HL-60 (cell line): Measurements from ENCODE around the gene WNT7A.

Experiments
- DNase-seq, 2 experiments: peaks; one replicate each; pipeline ENCODE4 v3.0.0-alpha.2; 2010 to 2020; ENCODE audit warnings: low read depth in 1 of 2, low spot score in 1 of 2
- H3K27ac ChIP-seq: fragments of 250-450 bp; sonication (Bioruptor Pico); replicated peaks from 2 replicates; pipeline ENCODE4 v1.5.1; 2020; ENCODE audit warnings: mild to moderate bottlenecking, moderate library complexity
- H3K27me3 ChIP-seq: fragments of 250-450 bp; sonication (Bioruptor Pico); 2 replicates; pipeline ENCODE4 v1.5.1; 2021; ENCODE audit warnings: mild to moderate bottlenecking, moderate library complexity; ENCODE audit not compliant: insufficient read depth, poor library complexity, severe bottlenecking
- H3K4me3 ChIP-seq: replicated peaks from 2 replicates; pipeline ENCODE4 v1.5.1; 2011; ENCODE audit warnings: mild to moderate bottlenecking, control low read depth, low read length; ENCODE audit not compliant: insufficient read depth
- CTCF ChIP-seq: IDR thresholded peaks from one replicate; pipeline ENCODE4 v1.5.1; 2011; ENCODE audit warnings: low read length, control low read depth, inconsistent platforms; ENCODE audit not compliant: insufficient read depth
- GABPA ChIP-seq: IDR thresholded peaks from 2 replicates; pipeline ENCODE4 v1.6.1; 2012; ENCODE audit warnings: low read depth
- POLR2AphosphoS5 ChIP-seq: IDR thresholded peaks from 2 replicates; pipeline ENCODE4 v1.6.1; 2012; ENCODE audit warnings: low read depth
- SPI1 ChIP-seq: IDR thresholded peaks from 2 replicates; pipeline ENCODE4 v1.6.1; 2012; ENCODE audit warnings: low read depth, mild to moderate bottlenecking, borderline replicate concordance
- TF ChIP-seq, protein P1 (sequence below): IDR thresholded peaks from 2 replicates; pipeline ENCODE4 v1.6.1; 2012; ENCODE audit warnings: low read depth; ENCODE audit not compliant: insufficient replicate concordance

The WNT7A gene

GRCh38 chr3:13785351-13785750 is 94.5 kb downstream of the WNT7A start:
- no peak for DNase-seq
- Histone ChIP-seq H3K27ac (no peak overlapping the region), H3K4me3 (no peak overlapping the region), H3K27me3 (peaks cover 9% of the 10 kb centered on the region)
- no peak for TF ChIP-seq SPI1
- TF ChIP-seq, protein P1, sequence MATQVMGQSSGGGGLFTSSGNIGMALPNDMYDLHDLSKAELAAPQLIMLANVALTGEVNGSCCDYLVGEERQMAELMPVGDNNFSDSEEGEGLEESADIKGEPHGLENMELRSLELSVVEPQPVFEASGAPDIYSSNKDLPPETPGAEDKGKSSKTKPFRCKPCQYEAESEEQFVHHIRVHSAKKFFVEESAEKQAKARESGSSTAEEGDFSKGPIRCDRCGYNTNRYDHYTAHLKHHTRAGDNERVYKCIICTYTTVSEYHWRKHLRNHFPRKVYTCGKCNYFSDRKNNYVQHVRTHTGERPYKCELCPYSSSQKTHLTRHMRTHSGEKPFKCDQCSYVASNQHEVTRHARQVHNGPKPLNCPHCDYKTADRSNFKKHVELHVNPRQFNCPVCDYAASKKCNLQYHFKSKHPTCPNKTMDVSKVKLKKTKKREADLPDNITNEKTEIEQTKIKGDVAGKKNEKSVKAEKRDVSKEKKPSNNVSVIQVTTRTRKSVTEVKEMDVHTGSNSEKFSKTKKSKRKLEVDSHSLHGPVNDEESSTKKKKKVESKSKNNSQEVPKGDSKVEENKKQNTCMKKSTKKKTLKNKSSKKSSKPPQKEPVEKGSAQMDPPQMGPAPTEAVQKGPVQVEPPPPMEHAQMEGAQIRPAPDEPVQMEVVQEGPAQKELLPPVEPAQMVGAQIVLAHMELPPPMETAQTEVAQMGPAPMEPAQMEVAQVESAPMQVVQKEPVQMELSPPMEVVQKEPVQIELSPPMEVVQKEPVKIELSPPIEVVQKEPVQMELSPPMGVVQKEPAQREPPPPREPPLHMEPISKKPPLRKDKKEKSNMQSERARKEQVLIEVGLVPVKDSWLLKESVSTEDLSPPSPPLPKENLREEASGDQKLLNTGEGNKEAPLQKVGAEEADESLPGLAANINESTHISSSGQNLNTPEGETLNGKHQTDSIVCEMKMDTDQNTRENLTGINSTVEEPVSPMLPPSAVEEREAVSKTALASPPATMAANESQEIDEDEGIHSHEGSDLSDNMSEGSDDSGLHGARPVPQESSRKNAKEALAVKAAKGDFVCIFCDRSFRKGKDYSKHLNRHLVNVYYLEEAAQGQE: no peak
- TF ChIP-seq POLR2AphosphoS5: no peak

GRCh38 chr3:13783476-13783875 is 96.4 kb downstream of the WNT7A start:
- DNase-seq: no peak
- TF ChIP-seq GABPA: no peak
- TF ChIP-seq CTCF: no peak
- Histone ChIP-seq H3K4me3 (no peak overlapping the region), H3K27me3 (peaks cover 9% of the 10 kb centered on the region), H3K27ac (no peak overlapping the region)

DNA sequence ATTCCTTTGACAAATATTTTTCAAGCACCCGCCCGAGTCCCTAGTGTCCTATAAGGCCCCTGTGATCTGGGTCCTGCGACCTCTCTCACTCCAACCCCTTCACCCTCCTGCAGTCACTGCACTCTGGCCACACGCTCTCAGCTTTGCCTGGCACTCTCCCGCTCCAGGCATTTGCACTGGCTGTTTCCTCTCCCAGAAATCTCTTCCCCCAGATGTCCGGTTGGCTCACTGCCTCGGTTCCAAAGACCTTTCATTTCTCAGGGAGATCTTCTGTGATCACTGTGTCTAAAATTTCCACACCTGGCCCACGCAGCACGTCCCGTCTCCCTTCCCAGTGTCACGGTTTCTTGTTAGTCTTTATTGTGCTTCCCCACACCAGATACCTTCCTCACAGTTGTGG is 97.4 kb downstream of the WNT7A start:
- no peak overlapping the region for H3K4me3 ChIP-seq
- no peak for TF ChIP-seq POLR2AphosphoS5
- TF ChIP-seq GABPA: no peak
- TF ChIP-seq, protein P1: no peak
- TF ChIP-seq SPI1: no peak
- TF ChIP-seq CTCF: no peak
- H3K27me3 ChIP-seq: peaks cover 9% of the 10 kb centered on the region
- DNase-seq: no peak
- H3K27ac ChIP-seq: no peak overlapping the region

GRCh38 chr3:13781417-13781816 is 98.5 kb downstream of the WNT7A start:
- TF ChIP-seq, protein P1: no peak
- no peak for TF ChIP-seq SPI1
- no peak for TF ChIP-seq CTCF
- TF ChIP-seq POLR2AphosphoS5: no peak
- TF ChIP-seq GABPA: no peak
- H3K27ac ChIP-seq: no peak overlapping the region
- no peak for DNase-seq
- no peak overlapping the region for H3K4me3 ChIP-seq
- peaks cover 9% of the 10 kb centered on the region for H3K27me3 ChIP-seq
